GM12892 (cell line): ENCODE measurements around the gene CFAP299.

Source experiments
- POLR2A ChIP-seq: IDR thresholded peaks from 2 replicates; pipeline ENCODE4 v1.6.1; 2011; ENCODE audit warnings: low read depth, low read length, control low read depth
- POLR2AphosphoS5 ChIP-seq: IDR thresholded peaks from 2 replicates; pipeline ENCODE4 v1.6.1; 2011; ENCODE audit warnings: low read depth, low read length, control low read depth

DNA sequence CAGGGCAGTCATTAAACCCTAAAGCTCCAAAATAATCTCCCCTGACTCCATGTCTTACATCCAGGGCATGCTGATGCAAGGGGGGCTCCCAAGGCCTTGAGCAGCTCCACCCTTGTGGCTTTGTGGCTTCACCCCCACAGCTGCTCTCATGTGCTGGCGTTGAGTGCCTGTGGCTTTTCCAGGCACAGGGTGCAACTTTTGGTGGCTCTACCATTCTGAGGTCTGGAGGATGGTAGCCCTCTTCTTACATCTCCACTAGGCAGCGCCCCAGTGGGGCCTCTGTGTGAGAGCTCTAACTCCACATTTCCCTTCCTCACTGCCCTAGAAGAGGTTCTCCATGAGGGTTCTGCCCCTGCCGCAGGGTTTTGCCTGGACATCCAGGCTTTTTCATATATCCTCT lies 35.1 kb downstream of the CFAP299 start:
- TF ChIP-seq POLR2AphosphoS5 (no peak), POLR2A (no peak)
